Kidney glomerular epithelial cell (primary cell): Measurements from ENCODE around the gene PLEKHA7.
"Not testable (repeated sequence)": the region's sequence is repeated elsewhere in the genome, so short reads cannot be mapped to it uniquely, and the experiment has no call there.

Experiments
- DNase-seq: peaks from one replicate; lab custom pipeline; 2025; lab: John Stamatoyannopoulos, UW

The PLEKHA7 gene

DNA sequence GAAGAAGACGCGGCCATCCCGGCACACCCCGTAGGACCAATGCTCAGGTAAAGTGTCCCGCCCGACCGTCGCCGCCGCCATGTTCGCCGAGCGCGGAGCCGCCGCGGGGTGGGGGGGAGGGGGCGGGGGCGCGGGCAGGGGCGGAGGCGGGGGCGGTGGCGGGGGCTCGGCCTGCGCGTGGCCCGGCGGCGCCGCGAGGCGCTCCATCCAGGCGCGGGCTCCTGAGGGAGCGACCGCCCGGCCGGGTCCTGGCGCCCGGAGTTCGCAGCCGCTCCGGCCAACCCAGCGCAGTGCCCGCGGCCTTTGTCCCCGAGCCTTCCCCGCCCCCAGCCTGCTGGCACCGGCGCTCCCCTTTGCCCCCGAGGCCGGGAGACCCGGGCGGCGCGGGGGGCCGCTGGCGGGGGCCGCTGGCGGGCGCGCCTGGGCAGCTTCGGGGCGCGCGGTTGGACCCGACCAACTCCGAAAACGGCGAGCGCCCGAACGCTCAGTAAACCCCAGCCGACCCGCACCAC, at the start of gene PLEKHA7:
Gene PLEKHA7 (minus strand): TSS at position 94 of the 512 bp plus-strand sequence. CDS start 13 bp downstream, at position 81.
- DNase-seq = no peak

DNA sequence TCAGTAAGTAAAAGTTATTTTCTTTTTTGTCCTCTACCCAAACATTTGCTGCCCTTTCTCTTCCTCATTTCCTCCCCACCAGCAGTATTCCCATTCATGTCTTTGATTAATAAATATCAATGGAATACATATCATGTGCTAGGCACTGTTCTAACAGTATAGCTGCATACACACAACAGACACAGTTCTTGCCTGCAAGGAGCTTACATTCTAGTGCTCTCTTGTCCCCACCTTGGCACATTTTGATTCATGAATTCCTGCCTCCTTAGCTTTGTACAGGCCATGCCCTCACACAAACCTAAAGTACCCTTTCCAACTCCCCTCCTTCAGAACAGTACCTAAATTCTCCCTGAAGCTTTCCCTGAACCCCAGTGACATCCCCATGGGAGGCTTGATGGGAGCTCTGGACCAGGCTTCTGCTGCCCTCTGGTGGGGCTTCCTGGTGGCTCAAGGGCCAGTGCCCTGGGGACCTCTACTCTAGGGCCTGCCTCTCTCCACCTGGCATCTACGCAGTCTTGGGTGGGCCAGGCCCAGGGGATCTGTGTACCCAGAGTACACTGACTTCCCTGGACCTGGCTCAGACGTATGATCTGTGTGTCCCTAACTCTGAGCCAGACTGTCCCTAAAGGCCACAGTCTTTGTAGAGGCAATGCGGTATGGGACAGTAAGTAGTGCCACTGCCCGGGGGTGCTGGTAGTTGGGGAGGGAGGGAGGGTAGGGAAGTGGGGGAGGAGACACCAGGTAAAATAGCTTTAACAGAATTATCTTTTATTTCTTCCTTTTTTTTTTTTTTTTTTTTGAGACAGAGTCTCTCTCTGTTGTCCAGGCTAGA, 49.2 kb upstream of the PLEKHA7 start:
- peak; percentile 18 for DNase-seq

- DNase-seq = not testable (repeated sequence)
Observed at GRCh38 chr11:17051146-17051545, 36.9 kb upstream of the PLEKHA7 start.

GRCh38 chr11:17048491-17048890, 34.3 kb upstream of the PLEKHA7 start:
- peak; percentile 2 for DNase-seq

DNA sequence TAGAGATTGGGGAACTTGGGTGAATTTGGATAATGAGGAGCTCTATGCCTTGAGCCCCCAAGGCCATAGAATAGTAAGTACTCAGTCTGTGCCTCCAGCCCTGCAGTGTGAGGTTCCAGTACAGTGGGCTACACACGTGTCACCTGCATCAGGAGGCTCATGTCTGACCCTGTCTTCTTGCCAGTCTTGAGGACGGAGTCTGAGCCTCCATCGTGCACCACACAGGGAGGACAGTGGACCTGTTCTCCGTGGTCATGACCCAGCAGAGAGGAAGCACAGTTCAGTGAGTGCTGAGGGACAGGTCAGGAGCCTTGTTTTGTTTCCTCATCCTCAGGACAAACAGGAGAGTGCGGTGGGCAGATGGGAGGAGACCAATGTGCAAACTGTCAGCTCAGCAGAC, 32.5 kb upstream of the PLEKHA7 start:
- no peak for DNase-seq

GRCh38 chr11:17036666-17037658, 22.7 kb upstream of the PLEKHA7 start:
- no peak for DNase-seq

- not testable (repeated sequence) for DNase-seq
Observed at GRCh38 chr11:17034027-17034426, 19.8 kb upstream of the PLEKHA7 start.

- no peak for DNase-seq
Observed at GRCh38 chr11:17026487-17027082, 12.4 kb upstream of the PLEKHA7 start.

- DNase-seq = no peak
Observed at GRCh38 chr11:17024924-17025323, 10.7 kb upstream of the PLEKHA7 start.

DNA sequence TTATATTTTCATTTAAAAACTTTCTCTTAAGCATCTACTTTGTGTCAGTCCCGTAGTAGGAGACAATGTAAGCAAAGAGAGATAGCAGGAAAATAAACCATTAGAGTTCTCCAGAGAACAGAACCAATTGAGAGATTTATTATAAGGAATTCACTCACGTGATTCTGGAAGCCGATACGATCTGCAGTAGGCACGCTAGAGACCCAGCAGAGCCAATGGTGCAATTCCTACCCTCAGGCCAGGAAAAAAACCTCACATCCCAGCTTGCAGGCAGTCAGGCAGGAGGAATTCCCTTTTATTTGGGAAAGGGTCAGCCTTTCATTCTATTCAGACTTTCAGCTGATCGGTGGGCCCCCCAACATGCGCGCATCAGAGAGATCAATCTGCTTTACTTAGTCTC, 7.3 kb upstream of the PLEKHA7 start:
- no peak for DNase-seq

GRCh38 chr11:17020831-17021230, 6.6 kb upstream of the PLEKHA7 start:
- no peak for DNase-seq

DNA sequence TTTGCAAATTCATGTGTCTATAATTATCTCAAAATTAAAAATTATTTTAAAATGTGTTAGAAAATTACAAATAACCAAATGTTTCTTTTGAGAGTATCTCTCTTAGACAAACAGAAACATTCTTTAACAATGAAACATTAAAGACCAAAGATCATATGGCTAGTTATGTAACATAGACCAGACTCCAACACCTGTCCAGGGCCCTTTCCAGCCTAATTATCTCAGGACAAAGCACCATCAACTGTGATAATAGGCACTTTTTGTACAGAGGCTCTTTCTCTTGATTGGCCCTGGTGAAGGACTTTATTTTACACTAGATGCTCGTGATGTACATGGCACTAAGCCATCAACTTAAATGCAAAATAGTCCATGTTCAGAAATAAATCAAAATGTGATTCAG, 5.0 kb upstream of the PLEKHA7 start:
- no peak for DNase-seq

DNA sequence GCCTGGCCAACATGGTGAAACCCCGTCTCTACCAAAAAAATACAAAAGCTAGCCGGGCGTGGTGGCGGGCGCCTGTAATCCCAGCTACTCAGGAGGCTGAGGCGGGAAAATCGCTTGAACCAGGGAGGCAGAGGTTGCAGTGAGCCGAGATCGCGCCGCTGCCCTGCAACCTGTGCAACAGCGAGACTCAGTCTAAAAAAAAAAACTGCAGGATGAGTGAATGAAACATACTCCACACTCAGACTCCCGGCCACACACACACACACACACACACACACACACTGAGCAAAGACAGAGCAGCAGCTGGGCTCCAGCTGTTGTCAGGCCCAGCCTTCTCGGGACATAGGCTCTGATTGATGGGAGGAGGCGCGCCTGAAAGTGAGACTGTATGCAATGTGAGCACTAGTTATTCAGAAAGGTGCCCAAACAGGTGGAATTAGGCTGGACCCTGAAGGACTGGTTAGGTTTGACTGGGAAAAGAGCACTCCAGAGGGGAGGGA, 1.5 kb upstream of the PLEKHA7 start:
- DNase-seq = no peak

GRCh38 chr11:17014833-17015626, 816 bp upstream of the PLEKHA7 start:
- no peak for DNase-seq

DNA sequence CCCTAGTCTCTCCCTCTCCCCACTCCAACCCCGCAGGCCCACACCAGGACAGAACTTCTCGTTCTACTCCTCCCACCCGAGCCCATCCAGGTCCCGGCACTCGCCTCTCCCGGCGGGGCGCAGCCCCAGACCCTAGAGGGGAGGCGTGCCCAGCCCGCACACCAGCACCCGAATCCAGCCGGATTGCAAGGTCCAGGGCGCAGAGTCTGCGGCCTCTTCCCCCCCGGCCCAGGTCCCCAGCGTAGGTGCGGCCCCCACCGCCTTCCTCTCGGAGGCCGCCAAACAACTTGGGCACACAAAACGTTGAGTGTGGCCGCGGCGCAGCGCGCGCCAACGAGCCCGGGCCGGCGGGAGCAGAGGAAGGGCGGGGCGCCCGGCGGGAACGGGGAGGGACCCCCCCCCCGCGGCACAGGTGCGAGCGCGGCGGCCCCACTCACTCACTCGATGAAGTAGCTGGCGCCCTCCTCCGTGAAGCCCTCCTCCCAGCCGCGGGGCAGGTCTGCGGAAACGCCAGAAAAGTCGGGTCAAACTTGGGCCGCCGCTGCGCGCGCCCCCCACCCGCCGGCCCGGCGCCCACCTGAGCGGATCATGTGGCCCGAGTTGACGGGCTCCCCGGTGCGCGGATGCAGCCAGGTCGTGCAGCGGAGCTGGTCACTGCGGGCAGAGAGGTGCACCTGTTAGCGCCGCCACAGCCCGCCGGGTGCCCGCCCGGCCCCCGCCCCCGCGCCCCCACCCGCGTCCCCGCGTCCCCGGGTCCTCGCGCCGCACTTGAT, 480 bp downstream of the PLEKHA7 start:
- no peak for DNase-seq

DNA sequence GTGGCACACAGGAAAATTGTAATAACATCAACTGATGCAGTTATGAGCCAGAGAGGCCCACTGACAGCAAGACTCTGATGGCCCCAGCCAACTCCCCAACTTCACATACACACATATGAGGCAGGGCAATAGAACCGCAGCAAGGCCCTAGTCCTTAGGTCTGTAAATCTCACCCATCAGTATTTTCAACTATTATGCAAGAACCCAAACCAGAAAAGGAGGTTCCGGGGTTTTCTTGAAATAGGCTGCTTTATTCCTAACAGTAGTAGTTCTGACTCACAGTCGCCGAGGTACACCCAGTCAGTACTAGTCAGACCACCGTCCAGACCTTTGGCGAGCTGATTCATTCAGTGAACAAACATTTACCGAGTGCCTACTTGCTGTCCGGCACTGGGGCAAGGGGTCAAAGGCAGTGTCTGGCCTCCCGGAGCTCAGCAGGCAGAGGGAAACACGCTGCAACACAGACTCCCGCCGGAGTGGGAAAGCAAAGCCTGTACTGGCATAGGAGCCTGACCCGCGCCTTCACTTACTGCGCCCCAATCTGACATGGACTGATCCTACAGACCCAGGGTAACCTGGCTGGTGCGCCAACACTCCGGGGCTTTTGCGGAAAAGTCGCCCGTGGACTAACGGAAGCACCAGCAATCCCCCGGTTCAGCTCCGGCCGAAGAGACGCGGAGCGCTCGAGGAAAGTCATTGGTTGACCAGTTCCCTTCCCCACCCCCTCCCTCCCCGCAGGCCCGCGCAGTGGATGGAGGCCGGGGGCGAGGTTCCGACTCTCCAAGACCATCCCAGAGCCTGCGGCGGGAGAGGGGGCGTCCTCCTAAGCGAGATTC, 1.3 kb downstream of the PLEKHA7 start:
- peak; percentile 66 for DNase-seq

- no peak for DNase-seq
Observed at GRCh38 chr11:17012179-17012578, 2.0 kb downstream of the PLEKHA7 start.

DNA sequence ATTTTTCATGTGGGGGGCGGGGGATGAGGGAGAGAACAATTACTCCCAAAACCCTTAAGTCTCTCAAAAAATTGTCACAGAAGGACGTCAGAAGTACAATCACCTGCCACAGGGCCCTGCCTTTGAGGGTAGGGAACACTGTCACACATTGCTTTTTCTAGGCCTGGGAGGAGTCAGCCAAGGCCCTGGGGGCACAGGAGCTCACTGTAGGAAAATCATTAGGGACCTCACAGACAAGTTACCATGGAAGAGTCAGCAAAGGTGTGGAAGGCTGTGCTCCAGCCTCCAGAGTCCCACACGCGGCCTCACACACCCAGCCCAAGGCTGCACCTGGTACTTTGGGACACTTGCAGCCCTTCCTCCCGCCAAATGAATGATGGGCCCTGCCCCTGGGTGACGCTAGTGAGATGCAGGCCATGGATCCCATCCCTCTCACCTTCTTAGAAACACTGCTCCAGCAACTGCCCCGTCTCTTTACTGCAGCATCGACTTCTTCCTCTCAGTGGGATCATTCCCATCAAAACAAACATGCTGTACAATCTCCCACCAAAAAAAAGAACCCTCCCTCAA, 3.3 kb downstream of the PLEKHA7 start:
- no peak for DNase-seq

GRCh38 chr11:17008099-17008498, 6.1 kb downstream of the PLEKHA7 start:
- no peak for DNase-seq
